GM19035 (cell line): Measurements from ENCODE around the gene ADH1B.
"Not testable (repeated sequence)": the region's sequence is repeated elsewhere in the genome, so short reads cannot be mapped to it uniquely, and the experiment has no call there.

Source experiments
- ATAC-seq: cut with Tn5 transposase; IDR thresholded peaks from one replicate; pipeline ENCODE4 v1.9.1; 2021; ENCODE audit not compliant: unreplicated experiment

The ADH1B gene

DNA sequence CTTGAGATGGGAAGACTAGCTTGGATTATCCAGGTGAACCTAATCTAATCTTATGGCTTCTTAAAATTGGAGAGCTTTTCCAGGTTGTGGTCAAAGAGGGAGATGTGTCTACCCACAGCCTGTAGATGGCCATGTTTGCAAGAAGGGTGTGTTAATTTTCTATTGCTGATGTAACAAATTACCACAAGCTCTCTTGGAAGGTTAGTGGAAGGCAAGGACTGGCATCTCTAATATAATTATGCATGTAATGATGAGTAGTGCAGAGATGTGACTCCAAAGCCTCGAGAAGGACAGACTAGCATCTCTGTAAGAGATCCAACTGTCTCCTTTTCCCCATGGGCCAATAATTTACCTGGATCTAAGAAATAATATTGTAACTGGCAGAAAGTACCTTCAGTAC is 3.2 kb upstream of the ADH1B start:
- ATAC-seq: no peak

DNA sequence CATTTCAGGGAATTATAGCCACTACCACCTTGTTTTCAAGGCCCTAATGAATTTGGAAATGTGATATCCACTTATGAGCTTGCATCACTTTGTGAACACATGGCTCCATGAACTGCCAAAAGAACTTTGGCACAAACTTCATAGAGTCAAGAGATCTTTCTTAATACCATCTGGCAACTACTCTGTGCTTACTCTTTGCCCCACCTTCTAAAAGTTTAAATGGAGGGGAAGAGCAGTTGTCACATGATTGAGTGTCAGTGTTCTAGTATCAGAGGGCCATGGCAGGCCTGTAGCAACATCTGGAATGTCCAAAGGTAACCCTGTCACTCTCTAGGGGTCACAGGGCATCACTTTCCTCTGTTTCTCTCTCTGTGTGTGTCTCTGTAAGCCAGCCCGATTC is 2.6 kb upstream of the ADH1B start:
- no peak for ATAC-seq

DNA sequence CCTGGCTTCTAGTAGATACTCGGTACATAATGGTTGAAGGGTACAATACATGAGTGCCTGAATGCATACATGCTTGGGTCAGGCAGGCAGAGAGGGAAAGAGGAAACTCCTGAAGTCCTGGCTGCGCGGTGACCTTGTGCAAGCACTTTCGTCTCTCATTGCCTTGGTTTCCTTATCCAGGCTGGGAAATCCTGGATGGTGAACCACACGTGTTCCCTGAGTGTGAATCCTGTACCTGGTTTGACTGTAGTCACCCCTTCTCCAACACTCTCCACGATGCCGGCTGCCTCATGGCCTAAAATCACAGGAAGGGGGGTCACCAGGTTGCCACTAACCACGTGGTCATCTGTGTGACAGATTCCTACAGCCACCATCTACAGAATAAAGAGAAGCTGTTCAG is 3.4 kb downstream of the ADH1B start:
- ATAC-seq: not testable (repeated sequence)

DNA sequence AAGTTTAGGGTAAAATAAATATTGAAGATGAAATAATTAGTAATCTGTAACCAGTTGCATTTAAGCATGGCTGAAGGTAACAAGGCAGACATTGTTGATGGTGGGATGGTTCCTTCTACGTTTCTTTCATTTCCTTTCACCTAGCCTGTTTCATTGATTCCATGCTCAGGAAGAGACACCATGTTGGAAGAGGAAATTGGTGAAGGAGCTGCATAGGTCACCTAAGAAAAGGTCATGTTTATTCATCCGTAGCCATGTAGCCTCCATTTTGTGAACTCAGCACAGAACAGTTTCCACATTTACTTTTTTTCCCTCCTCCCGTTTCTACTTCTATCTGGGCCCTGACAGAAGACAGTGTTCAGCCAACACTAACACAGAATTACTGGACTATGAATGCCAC is 3.8 kb downstream of the ADH1B start:
- no peak for ATAC-seq

DNA sequence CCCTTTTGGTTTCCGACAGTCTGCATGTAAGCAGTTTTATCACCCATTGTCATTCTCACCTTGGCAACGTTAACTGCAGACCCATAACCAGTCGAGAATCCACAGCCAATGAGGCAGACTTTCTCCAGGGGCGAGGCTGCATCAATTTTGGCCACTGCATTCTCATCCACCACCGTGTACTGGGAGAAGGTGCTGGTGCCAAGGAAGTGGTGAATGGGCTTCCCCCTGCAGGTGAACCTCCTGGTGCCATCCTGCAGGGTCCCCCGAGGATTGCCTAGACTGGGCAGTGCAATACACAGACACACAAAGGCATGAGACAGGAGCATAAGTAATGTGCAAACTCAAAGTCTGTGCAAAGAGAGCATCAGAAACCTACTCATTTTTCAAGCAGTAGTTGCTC is 5.4 kb downstream of the ADH1B start:
- no peak for ATAC-seq

DNA sequence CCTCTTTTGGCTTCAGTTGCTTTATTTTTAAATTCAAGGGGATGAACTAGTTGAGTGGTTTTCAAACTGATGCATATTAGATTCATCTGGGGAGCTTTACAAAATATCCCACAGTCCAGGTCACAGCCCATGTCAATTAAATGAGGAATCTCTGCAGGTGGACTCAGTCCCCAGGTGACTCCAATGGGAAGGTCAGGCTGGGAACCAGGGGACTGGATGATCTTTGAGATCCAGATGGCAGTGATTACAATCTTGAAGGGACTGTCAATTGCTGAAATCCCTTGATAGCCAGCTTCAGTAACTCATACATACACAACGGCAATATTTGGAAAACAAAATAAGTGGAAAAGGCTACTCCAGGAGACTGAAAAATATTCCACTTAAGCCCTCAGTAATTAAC is 7.0 kb downstream of the ADH1B start:
- no peak for ATAC-seq

DNA sequence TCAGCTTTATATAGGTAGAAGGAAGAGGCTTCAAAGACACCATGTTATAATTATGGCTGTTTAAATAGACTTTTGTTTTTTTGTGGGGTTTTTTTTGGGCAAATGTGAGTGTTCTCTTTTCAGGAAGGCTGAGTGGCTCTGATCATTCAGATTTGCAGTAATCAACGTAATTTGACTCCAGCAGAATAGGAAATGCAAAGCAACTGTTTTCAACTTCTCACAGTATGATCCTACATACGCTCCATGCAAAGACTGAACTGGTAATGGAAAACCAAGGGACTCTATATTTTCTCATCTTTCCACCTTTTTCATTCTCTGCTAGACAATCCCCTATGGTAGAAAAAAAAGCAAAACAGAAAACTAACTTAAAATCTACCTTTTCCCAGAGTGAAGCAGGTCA is 10.8 kb downstream of the ADH1B start:
- no peak for ATAC-seq

DNA sequence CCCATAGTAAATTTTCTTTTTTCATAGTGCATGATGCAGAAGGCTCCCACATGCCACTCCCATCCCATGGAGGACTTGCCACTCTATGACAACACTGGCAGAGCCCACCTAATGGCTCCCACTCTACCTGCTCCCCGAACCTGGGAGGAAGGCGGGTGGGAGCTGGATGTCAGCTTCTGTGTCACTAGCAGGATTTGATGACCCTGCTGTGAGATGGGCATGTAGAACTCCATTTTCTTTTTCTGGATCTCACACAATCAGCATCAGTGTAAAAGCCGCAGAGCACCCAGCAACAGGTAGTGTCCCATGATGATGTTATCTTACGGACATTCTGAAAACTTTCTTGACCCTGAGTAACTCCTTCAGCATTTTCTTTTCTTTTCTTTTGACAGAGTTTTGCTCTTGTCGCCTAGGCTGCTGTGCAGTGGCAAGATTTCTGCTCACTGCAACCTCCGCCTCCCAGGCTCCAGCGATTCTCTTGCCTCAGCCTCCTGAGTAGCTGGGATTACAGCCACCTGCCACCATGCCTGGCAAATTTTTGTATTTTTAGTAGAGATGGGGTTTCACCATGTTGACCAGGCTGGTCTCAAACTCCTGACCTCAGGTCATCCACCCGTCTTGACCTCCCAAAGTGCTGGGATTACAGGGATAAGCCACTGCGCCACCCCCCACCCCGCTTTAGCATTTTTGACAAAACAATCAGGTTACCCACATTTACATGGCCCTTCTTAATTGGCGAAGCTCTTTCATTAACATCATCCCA is 15.4 kb downstream of the ADH1B start:
- ATAC-seq: no peak

DNA sequence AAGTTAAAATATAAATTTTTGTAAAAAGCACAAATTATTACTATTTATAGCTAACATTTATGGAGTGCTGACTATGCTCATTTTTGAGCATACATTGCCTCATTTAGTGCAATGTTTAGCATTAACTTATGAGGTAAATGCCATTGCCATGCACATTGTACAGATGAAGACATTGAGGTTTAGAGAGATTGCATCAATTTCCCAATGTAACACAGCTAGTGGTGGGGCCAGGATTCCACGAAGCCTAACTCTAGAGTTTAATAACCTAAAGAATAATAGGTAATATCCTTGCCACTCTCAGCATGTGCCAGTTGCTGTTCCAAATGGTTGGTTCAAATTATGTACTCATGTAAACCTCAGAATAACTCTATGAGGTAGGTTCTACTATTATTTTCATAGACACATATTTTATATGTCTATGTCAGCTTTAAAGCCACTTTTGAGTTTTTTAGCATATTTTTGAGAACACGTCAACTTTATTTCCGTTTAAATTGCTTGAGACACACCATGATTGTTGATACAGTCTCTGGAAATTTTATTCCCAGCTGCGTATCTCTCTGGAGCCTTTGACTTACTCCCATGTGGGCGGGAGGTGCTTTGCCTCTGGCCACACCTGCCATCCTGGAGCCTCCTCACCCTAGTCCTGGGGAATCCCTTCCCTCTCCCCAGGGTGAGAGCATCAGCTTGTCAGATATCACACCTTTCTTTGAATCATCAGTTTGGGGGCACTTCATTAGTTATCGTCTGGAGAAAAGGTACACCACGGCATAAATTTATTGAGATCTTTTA is 19.6 kb downstream of the ADH1B start:
- no peak for ATAC-seq

DNA sequence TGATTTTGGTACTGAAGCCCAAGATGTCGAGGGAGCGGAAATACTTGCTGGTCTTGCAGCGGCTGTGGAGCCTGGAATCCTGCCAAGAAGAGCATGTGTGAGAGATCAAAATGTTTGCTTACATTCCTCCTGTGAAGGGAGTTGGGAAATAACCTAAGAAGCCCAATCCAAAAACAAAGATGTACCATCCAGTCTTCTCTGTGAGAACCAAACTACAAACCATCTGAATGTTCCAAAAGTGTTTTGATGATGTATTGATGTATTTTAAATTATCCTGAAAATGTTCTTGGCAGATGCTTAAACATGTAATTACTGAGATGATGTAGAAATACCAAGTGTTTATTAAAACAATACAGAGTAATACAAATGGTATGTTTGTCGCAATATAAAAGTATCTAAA is 20.3 kb downstream of the ADH1B start:
- ATAC-seq: no peak

DNA sequence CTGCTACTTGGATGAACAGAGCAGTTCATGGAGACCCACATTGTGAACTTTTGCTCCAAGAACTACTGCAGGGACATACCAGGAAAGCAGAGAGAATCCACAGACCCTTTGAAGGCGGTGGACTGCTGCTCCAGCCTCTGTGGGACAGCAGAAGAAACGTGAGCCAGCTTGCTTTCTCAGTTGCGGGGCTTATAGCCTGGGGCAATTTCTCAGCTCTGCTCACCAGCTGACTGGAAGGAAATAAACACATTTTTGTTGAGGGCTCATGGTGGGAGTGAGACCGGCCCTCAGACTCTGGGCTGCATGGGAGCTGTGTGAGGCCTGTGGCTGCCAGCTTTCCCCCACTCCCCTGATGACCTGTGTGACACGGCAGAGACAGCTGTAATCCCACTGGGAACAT is 27.8 kb downstream of the ADH1B start:
- ATAC-seq: no peak

DNA sequence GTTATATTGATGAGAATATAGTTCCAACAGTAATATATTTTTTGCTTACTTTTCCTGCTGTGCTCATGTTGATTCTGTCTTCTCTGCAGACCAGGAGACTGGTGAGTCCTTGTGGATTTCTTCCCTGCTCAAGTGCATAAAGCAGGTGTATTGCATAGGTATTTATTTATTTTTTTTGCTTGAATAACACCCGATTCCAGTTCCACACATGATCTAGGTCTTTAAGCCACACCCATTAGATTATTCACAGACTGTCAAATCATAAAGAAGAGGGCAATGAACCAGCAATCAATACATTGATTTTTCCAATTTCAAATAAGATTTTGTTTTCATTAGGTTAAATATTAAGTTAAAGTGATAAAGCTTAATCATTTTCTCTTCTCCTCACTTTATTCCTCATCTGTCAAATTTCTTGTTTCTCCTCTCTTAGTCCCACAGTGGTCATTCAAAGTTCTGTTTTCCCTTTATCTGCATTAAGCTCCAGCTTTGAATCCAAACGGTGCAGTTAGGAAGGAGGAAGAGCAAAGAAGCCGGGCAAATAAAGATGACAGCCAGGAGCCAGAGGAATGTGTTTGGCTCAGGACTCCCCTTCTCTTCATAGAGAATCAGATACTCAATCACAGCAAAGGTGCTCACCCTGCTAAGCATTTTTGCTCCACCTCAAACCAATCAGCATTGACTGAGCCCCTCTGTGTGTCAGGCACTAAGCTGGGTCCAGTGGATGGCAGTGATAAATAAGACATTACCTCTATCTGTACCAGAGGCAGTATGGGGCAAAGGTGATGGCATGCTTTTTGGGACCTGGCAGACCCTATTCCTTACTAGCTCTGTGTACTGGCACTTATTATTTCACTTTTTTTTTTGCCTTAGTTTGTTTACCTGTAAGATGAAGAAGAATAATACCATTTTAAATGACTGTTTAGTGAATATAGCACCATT is 30.1 kb downstream of the ADH1B start, which contains the start of gene ADH1A:
Gene ADH1A (minus strand): TSS at position 138 of the 939 bp plus-strand sequence. CDS start 71 bp downstream, at position 67.
- no peak for ATAC-seq

DNA sequence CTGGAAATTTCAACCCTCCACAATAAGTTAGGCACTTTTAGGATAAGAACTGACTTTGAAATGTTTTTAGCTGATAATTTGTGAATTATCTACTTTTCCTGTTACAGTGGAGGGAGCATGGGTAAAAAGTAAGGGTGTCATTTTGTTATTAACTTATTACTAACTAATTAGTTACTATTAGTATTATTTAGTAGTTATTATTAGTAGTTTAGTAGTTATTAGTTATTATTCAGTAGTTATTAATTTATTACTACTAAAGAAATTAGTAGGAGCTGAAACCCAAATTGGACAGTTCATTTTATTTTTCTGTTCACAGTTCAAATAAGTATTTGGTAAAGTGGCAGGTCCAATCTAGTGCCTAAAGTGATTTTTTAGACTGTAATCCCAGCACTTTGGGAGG is 35.8 kb downstream of the ADH1B start:
- ATAC-seq: no peak

DNA sequence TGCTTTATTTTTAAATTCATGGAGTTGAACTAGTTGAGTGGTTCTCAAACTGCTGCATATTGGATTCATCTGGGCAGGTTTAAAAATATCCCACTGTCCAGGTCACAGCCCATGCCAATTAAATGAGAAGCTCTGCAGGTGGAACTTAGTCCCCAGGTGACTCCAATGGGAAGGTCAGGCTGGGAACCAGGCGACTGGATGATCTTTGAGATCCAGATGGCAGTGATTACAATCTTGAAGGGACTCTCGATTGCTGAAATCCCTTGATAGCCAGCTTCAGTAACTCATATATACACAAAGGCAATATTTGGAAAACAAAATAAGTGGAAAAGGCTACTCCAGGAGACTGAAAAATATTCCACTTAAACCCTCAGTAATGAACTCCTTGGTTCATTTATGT is 38.5 kb downstream of the ADH1B start:
- no peak for ATAC-seq

DNA sequence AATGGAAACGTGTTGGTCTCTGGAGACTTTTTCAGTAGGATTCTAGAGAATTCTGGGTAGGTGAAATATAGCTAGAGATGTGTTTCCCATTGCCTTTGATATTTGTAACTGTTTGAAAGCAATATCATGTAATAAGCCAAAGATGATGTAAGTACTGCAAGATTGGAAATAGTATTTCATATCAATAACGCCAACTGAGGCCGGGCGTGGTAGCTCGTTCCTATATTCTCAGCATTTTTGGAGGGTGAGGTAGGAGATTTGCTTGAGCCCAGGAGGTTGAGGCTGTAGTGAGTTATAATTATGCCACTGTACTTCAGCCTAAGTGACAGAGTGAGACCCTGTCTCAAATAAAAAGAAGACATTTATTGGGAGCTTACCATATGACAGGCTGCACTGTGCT is 39.9 kb downstream of the ADH1B start:
- ATAC-seq: no peak

DNA sequence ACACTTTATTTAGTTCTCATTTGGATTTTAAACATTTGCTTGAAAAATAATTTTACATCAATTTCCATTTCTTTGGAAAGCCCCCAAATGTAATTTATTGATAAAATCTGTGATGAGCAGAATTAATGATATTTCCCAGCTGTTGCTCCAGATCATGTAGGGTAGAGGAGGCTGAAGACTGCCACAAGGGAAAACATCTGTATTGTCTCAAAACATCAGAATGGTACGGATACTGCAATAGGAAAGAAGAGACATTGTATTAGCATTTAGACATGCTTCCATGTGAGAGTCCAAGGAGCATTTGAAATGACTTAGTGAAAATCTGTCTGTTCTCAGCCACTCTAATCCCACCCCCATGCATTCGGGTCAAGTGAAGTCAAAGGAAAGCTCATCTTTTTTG is 44.8 kb downstream of the ADH1B start:
- no peak for ATAC-seq

DNA sequence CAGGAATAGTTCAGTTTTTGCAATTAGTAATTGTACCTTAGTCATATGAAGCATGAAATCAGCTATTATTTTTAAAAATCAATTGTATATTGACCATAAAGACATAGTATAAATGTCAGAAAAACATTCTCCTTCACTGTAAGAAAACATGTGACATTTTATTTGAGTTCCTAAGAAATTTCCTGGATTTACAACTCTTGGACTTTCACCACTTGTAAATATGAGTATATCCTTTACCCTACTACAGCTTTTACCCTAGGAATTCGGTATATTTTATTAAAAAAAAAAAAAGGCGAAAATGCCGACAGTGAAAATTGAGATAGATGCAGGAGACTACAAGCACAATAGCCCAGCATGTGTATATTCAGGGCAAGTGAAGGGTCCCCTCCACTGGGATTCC is 45.3 kb downstream of the ADH1B start:
- no peak for ATAC-seq

DNA sequence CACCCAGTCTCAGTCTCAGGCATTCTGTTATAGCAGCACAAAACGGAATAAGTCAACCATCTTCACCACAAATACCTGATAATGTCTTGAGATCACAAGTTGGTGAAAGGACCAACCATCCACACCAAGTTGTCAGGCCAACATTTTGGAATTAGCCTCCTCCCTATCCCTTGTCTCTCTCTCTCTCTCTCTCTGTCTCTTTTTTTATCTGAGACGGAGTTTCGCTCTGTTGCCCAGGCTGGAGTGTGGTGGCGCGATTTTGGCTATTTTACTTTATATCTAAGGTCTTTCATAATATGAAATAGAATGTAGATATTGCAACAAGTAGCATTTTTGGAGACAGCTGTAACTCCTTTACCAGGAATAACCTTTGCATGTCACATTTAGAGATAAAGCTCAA is 46.2 kb downstream of the ADH1B start:
- ATAC-seq: no peak

DNA sequence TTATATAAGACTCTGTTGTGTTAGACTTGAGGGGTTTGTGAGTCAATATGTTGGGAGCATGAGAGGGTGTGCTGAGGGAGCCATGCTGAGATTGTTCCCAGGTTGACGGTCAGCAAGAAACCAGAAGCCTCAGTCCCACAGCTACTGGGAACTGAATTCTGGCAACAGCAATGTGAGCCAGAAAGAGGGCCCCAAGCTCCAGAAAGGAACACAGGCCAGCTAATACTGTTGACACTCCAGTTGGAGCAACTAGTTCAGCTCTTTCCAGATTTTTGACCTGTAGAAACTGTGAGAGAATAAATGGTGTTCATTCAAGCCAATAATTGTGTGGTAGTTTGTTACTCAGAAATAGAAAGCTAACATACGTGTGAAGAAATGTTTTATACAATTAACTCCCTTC is 47.5 kb downstream of the ADH1B start:
- ATAC-seq: no peak

DNA sequence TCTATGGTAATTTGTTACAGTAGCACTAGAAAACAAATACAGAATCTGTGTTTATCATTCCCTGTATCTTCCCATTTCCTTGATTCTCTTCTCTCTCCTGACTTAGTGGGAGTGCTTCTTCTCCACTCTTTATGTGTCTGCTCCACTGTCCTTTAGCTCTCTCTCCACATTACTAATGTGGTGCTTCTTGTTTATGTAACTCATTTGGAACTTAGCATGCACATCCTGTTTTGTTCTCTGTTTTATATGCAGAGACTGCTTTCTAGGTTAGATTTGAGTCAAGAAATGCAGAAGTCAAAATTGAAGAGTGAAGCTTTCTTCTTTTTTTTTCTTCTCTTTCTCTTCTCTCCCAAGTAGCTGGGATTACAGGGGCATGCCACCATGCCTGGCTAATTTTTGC is 56.3 kb downstream of the ADH1B start:
- ATAC-seq: no peak
